Kidney glomerular epithelial cell (primary cell): ENCODE measurements around the gene MCC.

ENCODE experiments used
- DNase-seq: peaks from one replicate; lab custom pipeline; 2025; lab: John Stamatoyannopoulos, UW

The MCC gene

DNA sequence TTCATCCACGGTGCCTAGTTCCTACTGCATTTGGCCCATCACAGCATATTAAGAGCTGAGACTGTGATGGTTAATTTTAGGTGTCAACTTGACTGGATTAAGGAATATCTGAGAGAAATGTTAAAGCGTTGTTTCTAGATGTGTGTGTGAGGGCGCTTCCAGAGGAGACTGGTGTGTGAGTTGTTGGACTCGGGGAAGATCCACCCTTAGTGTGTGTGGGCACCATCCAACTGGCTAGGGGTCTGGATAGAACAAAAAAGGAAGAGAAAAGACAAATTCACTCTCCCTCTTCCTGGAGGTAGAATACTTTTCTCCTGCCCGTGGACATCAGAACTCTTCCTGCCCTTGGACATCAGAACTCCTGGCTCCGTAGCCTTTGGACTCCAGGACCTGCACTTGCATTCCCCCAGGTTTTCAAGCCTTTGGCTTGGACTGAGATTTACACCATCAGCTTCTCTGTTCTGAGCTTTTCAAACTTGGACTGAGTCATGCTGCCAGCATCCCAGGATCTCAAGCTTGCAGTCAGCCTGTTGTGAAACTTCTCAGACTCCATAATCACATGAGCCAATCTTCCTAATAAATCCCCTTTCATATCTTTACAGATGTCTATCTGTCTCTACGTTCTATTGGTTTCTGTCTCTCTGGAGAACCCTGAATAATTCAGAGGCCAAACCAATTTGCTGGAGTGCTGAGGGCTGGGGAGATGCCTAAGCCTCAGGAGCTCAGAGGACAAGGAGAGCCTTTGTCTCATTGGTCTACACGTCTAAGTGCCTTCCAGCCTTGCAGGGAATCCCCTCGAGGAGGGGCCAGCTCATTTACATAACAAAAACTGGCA is 347.2 kb downstream of the MCC start:
- no peak for DNase-seq

DNA sequence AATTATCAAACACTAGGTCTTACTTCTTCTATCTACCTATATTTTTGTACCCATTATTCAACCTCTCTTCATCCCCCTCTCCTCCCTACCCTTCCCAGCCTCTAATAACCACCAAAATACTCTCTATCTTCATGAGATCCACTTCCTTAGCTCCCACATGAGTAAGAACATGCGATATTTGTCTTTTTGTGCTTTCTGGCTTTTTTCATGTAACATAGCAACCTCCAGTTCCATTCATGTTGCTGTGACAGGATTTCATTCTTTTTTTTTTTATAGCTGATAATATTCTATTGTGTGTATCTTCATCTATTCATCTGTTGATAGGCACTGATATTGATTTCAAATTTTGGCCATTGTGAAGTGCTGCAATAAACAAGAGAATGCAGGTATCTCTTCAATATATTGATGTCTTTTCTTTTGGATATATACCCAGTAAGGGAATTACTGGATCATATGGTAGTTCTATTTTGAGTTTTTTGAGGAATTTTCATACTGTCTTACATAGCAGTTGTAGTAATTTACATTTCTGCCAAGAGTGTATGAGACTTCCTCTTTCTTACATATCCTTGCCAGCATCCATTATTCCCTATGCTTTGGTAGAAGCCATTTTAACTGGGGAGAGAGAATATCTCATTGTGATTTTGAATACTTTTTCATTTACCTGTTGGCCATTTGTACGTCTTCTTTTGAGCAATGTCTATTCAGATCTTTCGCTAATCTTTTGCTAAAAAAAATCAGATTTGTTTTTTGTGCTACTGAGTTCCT is 354.9 kb downstream of the MCC start:
- no peak for DNase-seq

GRCh38 chr5:113132564-113132963 is 355.7 kb downstream of the MCC start:
- DNase-seq = no peak

GRCh38 chr5:113128641-113129330 is 359.5 kb downstream of the MCC start:
- DNase-seq = no peak

DNA sequence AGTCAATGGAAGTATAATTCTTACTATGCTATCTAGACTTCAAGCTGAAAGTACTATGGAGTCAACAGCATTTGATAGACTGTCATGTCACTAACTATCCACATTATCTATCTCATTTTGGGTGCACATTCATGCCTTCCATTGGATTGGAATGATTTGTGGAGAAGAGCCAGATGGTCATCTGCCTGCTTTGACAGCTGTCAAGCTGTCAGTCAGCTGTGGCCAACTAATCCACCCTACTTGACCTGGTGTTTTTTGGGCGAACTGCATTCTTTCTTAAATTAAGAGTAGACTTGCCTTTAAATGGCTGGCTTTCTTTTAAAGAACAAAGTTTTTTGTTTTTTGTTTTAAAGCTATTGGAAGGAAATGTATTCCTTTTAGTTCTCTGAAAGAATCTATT is 360.2 kb downstream of the MCC start:
- no peak for DNase-seq

- no peak for DNase-seq
Observed at GRCh38 chr5:113127021-113127420, 361.2 kb downstream of the MCC start.

DNA sequence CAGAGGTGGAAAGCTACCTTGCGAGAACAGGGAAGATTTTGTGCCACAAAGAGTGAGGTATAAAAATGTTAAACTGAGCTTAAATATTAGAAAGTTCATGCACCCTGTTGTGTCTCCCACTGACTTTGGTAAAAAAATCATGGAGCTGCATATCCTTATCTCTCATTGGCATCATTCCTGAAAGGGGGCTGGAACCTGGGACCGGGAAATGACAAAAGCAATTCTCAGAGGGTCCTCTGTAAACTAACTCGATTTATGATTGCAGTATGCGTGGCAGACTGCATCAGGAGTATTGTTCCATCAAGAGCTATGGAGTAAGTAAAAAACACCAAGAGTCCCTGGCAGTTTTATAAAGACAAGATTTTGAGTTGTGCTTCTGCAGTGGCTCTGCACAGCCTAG is 362.9 kb downstream of the MCC start:
- DNase-seq = no peak

DNA sequence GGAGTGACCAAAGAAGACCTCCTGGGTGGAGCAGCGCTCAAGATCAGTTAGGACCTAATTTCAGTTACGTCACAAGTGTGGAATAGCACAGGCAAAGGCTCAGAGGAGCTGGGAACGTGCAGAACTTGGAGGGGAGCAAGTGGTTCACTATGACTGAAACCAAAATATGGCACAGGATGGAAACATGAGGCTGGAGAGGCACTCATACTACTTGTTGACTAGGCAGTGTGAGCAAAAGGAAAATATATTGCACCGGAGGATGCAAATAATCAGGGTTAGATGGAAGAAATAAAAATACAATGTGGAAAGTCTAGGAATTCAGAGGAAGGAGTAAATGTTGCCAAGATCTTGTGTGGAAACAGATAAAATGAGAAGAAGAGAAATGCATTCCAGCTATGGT is 363.3 kb downstream of the MCC start:
- DNase-seq = no peak

GRCh38 chr5:113124265-113124664 is 364.0 kb downstream of the MCC start:
- DNase-seq = no peak

DNA sequence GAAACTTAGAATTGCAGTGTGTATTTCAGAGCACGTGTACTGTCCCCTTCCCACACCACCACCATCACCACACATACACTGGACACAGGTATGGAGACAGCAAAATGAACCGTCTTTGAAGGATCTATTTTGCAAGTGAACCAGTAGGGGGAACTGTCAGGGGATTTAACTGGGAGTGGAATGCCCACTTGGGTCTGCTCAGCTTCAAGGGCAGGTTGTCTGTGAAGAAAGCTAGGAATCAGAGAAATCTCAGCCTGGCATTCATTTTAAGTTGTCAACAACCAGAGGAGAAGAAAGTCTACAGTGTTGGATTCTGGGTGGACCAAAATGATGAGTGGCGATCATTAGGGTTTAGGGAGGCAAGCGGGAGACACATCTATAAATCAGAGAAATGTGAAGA is 364.6 kb downstream of the MCC start:
- DNase-seq = no peak

DNA sequence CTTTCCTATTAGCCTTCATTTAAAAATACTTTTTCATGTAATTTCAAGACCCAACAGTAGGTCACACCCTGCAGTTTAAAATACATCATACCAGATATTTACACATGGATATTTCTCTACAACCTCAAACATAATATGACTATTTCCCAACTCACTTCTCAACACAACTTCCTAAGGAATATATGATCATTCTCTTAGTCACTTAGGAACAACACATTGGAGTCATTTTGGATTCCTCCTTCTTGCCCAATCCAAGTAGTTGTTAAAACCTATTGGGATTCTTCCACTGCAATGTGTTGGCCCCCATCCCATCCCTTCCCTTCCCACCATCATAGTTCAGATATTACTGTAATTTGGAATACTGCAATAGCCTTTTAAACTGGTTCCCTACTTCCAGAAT is 366.2 kb downstream of the MCC start:
- DNase-seq = no peak

DNA sequence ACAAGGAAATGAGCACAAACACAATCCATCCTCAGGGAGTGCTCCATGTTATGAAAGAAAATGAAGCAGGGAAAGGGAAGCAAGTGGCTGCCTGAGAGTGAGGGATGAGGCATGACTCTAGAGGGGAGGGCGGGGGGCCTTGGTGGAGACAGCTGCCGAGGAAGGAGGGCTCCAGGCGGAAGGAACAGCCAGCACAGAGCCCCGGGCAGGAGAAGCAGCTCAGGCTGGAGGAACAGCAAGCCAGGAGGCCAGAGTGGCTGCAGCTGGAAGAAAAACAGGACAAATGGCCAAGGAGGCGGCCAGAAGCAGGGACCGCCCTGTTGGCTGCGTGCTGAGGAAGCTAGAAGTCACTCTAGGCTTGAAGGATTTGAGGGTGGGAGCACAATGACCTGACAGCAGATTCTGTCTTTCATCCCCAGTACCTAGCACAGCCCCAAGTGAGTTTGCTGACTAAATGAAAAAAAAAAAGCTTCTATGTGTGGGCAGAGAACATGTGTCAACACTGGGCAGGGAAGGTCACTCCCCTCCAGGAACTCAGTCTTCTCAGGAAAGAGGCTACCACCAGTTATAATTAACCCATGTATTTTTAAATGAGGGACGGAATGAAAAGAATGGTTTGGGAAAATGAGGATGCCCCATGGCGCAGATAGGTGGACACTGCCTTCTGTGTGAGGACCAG is 368.9 kb downstream of the MCC start:
- DNase-seq = no peak

GRCh38 chr5:113118765-113119164 is 369.5 kb downstream of the MCC start:
- DNase-seq = no peak

- DNase-seq = no peak
Observed at GRCh38 chr5:113118298-113118697, 370.0 kb downstream of the MCC start.

DNA sequence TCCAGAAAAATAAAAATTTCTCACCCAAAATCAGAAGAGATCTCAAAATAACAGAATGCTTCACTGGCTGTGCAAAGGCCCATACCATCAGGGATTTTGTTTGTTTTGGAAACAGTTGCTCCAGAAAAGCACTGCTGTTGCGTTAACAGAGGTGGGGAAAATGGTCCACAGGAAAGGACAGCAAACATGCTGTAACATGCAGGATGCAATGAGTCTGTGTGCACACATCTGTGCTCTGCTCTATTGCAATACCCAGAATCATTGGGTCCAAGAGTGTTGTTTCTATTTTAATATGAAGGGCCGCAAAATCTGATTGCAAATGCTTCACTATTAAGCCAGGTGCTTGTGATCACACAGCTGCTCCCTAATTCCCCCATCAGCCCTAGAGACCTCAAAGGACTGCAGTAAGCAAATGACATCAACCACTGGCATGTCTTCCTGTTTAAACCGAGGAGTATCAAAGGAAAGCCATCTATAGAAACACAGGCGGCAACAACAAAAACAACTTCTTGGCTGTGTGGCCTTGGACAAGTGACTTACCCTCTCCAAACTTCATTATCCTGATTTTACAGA is 370.6 kb downstream of the MCC start:
- no peak for DNase-seq

GRCh38 chr5:113115956-113116355 is 372.3 kb downstream of the MCC start:
- DNase-seq = no peak

- no peak for DNase-seq
Observed at GRCh38 chr5:113115061-113115460, 373.2 kb downstream of the MCC start.

DNA sequence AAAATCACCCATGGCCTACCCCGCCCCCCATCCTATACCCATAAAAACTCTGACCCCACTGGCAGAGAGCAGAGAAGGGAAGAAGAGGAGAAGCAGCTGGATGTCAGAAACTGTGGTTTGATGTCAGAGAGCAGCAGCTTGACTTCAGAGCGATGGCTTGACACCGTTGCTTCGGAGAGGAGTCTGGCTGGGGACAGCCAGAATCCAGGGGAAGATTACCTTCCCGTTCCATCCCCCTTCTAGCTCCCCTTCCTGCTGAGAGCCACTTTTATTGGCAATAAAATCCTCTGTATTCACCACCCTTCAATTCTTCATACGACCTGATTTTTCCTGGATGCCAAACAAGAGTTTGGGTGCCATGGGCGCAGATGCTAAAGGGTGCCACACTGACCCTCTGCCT is 373.7 kb downstream of the MCC start:
- no peak for DNase-seq

GRCh38 chr5:113112435-113112834 is 375.8 kb downstream of the MCC start:
- DNase-seq = no peak

- no peak for DNase-seq
Observed at GRCh38 chr5:113110117-113110516, 378.1 kb downstream of the MCC start.

DNA sequence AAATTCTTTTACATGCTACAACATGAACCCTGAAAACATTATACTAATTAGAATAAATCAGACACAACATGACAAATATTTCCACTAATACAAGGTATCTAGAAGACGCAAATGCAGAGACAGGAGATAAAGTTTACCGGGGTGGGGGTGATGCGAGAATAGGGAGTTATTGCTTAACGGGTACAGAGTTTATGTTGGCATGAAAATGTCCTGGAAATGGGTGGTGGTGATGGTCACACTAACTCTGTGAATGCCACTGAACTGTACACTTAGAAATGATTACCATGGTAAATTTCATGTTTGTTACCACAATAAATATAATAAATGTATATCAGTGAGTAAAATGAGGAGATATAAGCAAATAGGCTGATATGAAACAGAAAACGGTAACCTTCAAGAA is 378.9 kb downstream of the MCC start:
- DNase-seq = no peak

GRCh38 chr5:113108485-113108884 is 379.8 kb downstream of the MCC start:
- no peak for DNase-seq
